Inferior parietal cortex (tissue), 1 donor: ENCODE data around the gene APOL4.
"Not testable (repeated sequence)": the region's sequence is repeated elsewhere in the genome, so short reads cannot be mapped to it uniquely, and the experiment has no call there.

Source experiments
- DNase-seq: peaks from one replicate; pipeline ENCODE4 v3.0.0-alpha.2; 2016; ENCODE audit errors: extremely low spot score

Gene APOL4

GRCh38 chr22:36154423-36154945 is 47.1 kb downstream of the APOL4 start:
- no peak for DNase-seq

- DNase-seq, result no peak
These were observed 47.8 kb downstream of the APOL4 start for GRCh38 chr22:36153501-36154422.

- not testable (repeated sequence) for DNase-seq
These were observed 48.8 kb downstream of the APOL4 start for GRCh38 chr22:36152821-36153220.

- no peak for DNase-seq
These were observed 49.5 kb downstream of the APOL4 start for GRCh38 chr22:36152088-36152487.

GRCh38 chr22:36151006-36151595 is 50.5 kb downstream of the APOL4 start:
- DNase-seq, result no peak

- DNase-seq, result no peak
These were observed 52.2 kb downstream of the APOL4 start for GRCh38 chr22:36149441-36149840.

GRCh38 chr22:36148411-36148810 is 53.2 kb downstream of the APOL4 start:
- DNase-seq, result no peak

- no peak for DNase-seq
These were observed 54.3 kb downstream of the APOL4 start for GRCh38 chr22:36147196-36147791.

GRCh38 chr22:36145881-36146280 is 55.7 kb downstream of the APOL4 start:
- DNase-seq, result no peak

- DNase-seq, result peak; percentile 66
These were observed 56.6 kb downstream of the APOL4 start for GRCh38 chr22:36144886-36145541.

GRCh38 chr22:36143956-36144355 is 57.7 kb downstream of the APOL4 start:
- no peak for DNase-seq

GRCh38 chr22:36143066-36143815 is 58.4 kb downstream of the APOL4 start:
- no peak for DNase-seq

- DNase-seq, result no peak
These were observed 60.1 kb downstream of the APOL4 start for GRCh38 chr22:36141481-36141880.
